Activated T-cell treated with anti-CD3 and anti-CD28 coated beads, Interleukin-2, amount 50 U/mL, for 24 hours (primary cell): ENCODE data around the gene KLF1.

ENCODE experiments used
- DNase-seq: peaks from one replicate; pipeline ENCODE4 v3.0.0-alpha.2; 2020
- H3K27ac Mint-ChIP-seq: 2 replicates; pipeline ENCODE4 v1.8.0; 2020; ENCODE audit warnings: mild to moderate bottlenecking, mixed read lengths
- H3K27me3 Mint-ChIP-seq: 2 replicates; pipeline ENCODE4 v1.8.0; 2020; ENCODE audit warnings: mixed read lengths
- H3K36me3 Mint-ChIP-seq: 2 replicates; pipeline ENCODE4 v1.8.0; 2020; ENCODE audit warnings: low read depth, mixed read lengths
- H3K4me1 Mint-ChIP-seq: 2 replicates; pipeline ENCODE4 v1.8.0; 2020; ENCODE audit warnings: low read depth, mixed read lengths
- H3K4me3 Mint-ChIP-seq: 2 replicates; pipeline ENCODE4 v1.8.0; 2020; ENCODE audit warnings: mild to moderate bottlenecking, moderate library complexity, mixed read lengths
- H3K9me3 Mint-ChIP-seq: 2 replicates; pipeline ENCODE4 v1.8.0; 2020; ENCODE audit warnings: mixed read lengths

The KLF1 gene

DNA sequence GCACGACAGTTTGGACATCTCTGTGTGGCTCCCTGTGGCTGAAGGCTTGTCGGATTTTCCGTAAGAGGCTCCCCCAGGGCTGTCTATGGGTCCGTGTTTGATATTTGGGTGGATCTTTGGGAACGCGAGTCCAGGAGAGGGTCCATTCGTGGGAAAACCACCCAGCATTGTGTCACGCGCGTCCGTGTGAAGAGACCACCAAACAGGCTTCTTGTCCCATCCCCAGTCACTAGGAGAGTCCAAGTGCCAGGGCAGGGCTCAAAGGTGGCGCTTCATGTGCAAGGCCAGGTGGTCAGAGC is 2.4 kb downstream of the KLF1 start:
- Mint-ChIP-seq H3K27me3 (no peaks in the 10 kb centered on the region), H3K4me1 (peaks cover 32% of the 10 kb centered on the region), H3K9me3 (peaks cover 2% of the 10 kb centered on the region), H3K27ac (peak overlapping the region; percentile 86), H3K4me3 (peak overlapping the region; percentile 82), H3K36me3 (peaks cover 2% of the 10 kb centered on the region)
- no peak for DNase-seq

DNA sequence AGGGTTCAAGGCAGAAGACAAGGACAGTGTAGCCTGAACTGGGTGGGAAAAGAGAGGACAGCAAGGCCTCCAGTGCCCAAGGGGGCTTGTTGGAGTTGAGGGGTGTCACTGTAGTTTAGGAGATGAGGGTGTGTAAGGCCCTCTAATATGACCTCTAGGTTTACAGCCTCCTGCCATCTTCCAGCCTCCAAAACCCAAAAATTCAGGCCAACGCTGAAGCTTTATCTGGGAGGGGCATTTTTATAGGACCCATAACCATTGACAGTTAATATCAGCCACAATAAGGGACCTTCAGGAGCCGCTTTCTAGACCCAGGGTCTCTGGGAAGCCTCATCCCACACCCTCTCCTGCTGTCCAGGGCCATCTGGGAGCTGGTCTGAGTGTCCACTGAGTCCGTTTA is 2.8 kb downstream of the KLF1 start:
- H3K27me3 Mint-ChIP-seq = no peaks in the 10 kb centered on the region
- H3K4me3 Mint-ChIP-seq = peak overlapping the region; percentile 15
- no peak overlapping the region for H3K27ac Mint-ChIP-seq
- DNase-seq = no peak
- peaks cover 2% of the 10 kb centered on the region for H3K36me3 Mint-ChIP-seq
- peaks cover 32% of the 10 kb centered on the region for H3K4me1 Mint-ChIP-seq
- peaks cover 2% of the 10 kb centered on the region for H3K9me3 Mint-ChIP-seq

- Mint-ChIP-seq H3K27ac (no peak overlapping the region), H3K9me3 (peaks cover 2% of the 10 kb centered on the region), H3K4me3 (peak overlapping the region; percentile 86), H3K27me3 (no peaks in the 10 kb centered on the region), H3K4me1 (peaks cover 32% of the 10 kb centered on the region), H3K36me3 (peaks cover 12% of the 10 kb centered on the region)
- no peak for DNase-seq
Measured at GRCh38 chr19:12882589-12882988, 4.4 kb downstream of the KLF1 start.

DNA sequence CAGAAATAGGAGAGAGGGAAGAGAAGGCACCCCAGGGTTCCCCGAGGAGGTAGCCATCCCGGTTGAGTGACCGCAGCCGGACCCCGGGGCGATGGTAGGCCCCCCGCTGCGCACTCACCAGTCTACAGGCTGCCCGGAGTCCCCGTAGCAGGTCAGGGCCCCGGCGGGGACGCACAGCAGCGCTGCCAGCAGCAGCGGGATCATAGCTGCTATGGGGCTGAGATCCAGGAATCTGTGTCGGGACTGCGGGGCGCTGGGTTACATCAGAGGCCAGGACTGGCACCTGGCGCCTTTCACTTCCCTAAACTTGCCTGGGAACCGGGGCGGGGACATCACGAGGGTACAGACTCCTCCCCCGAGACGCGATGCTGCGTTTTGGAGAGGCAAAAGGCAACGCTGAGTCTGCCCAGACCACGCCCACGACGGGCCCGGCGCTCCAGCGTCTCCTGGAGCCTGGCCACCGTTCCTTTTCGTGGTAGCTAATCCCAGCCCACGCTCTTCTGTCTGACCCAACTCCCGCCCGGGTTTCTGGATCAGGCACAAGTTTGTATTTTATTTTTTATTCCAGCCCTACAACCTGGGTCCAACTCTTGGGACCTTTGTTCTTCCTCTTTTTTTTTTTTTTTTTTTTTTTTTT is 5.7 kb downstream of the KLF1 start, which contains the start of gene DNASE2:
Gene DNASE2, minus strand, starts transcription at position 278 of the 637 bp plus-strand sequence. Its CDS starts 74 bp downstream, at position 204.
- H3K27ac Mint-ChIP-seq = peak within 1 kb of the TSS; percentile 90
- H3K4me3 Mint-ChIP-seq = peak within 1 kb of the TSS; percentile 86
- H3K9me3 Mint-ChIP-seq = peaks cover 2% of the 10 kb centered on the region
- H3K27me3 Mint-ChIP-seq = no peaks in the 10 kb centered on the region
- H3K4me1 Mint-ChIP-seq = peaks cover 31% of the 10 kb centered on the region
- peak; percentile 91 for DNase-seq
- H3K36me3 Mint-ChIP-seq = peaks cover 19% of the 10 kb centered on the region

- Mint-ChIP-seq H3K4me3 (peak overlapping the region; percentile 86), H3K9me3 (peaks cover 2% of the 10 kb centered on the region), H3K27ac (peak overlapping the region; percentile 81), H3K27me3 (no peaks in the 10 kb centered on the region), H3K36me3 (peaks cover 24% of the 10 kb centered on the region), H3K4me1 (peaks cover 29% of the 10 kb centered on the region)
- no peak for DNase-seq
Measured at GRCh38 chr19:12880551-12881171, 6.3 kb downstream of the KLF1 start.

- H3K9me3 Mint-ChIP-seq = peaks cover 3% of the 10 kb centered on the region
- H3K4me3 Mint-ChIP-seq = no peak overlapping the region
- H3K4me1 Mint-ChIP-seq = peaks cover 10% of the 10 kb centered on the region
- H3K36me3 Mint-ChIP-seq = peaks cover 41% of the 10 kb centered on the region
- no peak overlapping the region for H3K27ac Mint-ChIP-seq
- DNase-seq = no peak
- no peaks in the 10 kb centered on the region for H3K27me3 Mint-ChIP-seq
Measured at GRCh38 chr19:12875086-12875485, 11.9 kb downstream of the KLF1 start.

DNA sequence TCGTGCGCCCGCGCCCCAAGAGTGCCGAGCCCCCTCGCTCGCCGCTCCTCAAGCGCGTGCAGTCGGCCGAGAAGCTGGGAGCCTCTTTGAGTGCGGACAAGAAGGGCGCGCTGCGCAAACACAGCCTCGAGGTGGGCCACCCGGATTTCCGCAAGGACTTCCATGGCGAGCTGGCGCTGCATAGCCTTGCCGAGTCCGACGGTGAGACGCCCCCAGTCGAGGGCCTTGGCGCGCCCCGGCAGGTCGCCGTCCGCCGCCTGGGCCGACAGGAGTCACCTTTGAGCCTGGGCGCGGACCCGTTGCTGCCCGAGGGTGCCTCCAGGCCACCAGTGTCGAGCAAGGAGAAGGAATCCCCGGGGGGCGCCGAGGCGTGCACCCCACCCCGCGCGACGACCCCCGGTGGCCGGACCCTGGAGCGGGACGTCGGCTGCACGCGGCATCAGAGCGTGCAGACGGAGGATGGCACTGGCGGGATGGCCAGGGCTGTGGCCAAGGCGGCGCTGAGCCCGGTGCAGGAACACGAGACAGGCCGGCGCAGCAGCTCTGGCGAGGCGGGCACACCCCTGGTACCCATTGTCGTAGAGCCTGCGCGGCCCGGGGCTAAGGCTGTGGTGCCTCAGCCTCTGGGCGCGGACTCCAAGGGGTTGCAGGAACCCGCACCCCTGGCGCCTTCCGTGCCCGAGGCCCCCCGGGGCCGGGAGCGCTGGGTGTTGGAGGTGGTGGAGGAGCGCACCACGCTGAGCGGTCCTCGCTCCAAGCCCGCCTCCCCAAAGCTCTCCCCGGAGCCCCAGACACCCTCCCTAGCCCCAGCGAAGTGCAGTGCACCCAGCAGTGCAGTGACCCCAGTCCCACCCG is 12.9 kb downstream of the KLF1 start:
- H3K4me3 Mint-ChIP-seq = no peak overlapping the region

GRCh38 chr19:12872941-12873890 is 13.8 kb downstream of the KLF1 start:
- Mint-ChIP-seq H3K4me1 (peaks cover 9% of the 10 kb centered on the region), H3K4me3 (peak overlapping the region; percentile 56), H3K36me3 (peaks cover 36% of the 10 kb centered on the region), H3K9me3 (peaks cover 3% of the 10 kb centered on the region), H3K27ac (no peak overlapping the region), H3K27me3 (no peaks in the 10 kb centered on the region)
- peak; percentile 68 for DNase-seq

More for the DNA sequence above, 12.9 kb downstream of the KLF1 start:
- Mint-ChIP-seq H3K4me1 (peaks cover 9% of the 10 kb centered on the region), H3K27me3 (no peaks in the 10 kb centered on the region), H3K27ac (no peak overlapping the region), H3K36me3 (peaks cover 41% of the 10 kb centered on the region), H3K9me3 (peaks cover 3% of the 10 kb centered on the region)
- DNase-seq = no peak

GRCh38 chr19:12872255-12872654 is 14.7 kb downstream of the KLF1 start:
- Mint-ChIP-seq H3K36me3 (peaks cover 31% of the 10 kb centered on the region), H3K9me3 (peaks cover 3% of the 10 kb centered on the region), H3K27me3 (no peaks in the 10 kb centered on the region), H3K27ac (no peak overlapping the region), H3K4me1 (peaks cover 13% of the 10 kb centered on the region), H3K4me3 (no peak overlapping the region)
- DNase-seq = no peak

- Mint-ChIP-seq H3K36me3 (peaks cover 27% of the 10 kb centered on the region), H3K27ac (no peak overlapping the region), H3K9me3 (peaks cover 3% of the 10 kb centered on the region), H3K4me3 (no peak overlapping the region), H3K27me3 (peaks cover under 1% of the 10 kb centered on the region), H3K4me1 (peaks cover 16% of the 10 kb centered on the region)
- DNase-seq = no peak
Measured at GRCh38 chr19:12871681-12872080, 15.3 kb downstream of the KLF1 start.

GRCh38 chr19:12868540-12869112 is 18.4 kb downstream of the KLF1 start:
- peaks cover 3% of the 10 kb centered on the region for H3K9me3 Mint-ChIP-seq
- H3K27me3 Mint-ChIP-seq = peaks cover 5% of the 10 kb centered on the region
- peaks cover 10% of the 10 kb centered on the region for H3K36me3 Mint-ChIP-seq
- peaks cover 20% of the 10 kb centered on the region for H3K4me1 Mint-ChIP-seq
- no peak overlapping the region for H3K4me3 Mint-ChIP-seq
- no peak for DNase-seq
- no peak overlapping the region for H3K27ac Mint-ChIP-seq

DNA sequence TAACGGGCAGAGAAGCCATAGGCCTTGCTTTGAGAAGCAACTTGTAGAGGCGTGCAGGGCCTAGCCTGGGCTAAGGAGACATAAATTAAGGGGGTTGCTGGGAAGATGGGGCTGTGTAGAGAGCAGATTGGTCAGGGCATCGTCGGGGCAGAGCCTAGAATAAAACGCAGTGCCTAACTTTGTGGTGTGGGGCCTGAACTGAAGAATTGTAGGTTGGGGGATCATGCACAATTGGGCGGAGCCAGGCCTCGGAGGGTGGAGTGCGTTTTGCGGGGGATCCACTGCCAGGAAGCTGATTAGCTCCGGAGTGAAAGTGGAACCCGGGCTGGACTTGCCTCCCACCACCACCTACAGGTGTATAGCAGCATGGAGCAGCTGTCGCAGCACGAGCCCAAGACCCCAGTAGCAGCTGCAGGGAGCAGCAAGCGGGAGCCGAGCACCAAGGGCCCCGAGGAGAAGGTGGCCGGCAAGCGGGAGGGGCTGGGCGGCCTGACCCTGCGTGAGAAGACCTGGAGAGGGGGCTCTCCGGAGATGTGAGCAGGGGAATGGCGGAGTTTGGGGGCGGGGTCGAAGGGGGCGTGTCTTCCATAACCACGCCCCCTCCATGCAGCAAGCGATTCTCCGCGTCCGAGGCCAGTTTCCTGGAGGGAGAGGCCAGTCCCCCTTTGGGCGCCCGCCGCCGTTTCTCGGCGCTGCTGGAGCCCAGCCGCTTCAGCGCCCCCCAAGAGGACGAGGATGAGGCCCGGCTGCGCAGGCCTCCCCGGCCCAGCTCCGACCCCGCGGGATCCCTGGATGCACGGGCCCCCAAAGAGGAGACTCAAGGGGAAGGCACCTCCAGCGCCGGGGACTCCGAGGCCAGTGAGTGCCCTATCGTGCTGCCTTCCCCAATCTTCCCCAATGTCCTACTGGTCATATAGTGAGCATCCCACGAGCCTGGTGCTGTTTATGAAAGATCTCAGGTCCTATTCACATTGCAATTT is 19.6 kb downstream of the KLF1 start:
- Mint-ChIP-seq H3K27ac (no peak overlapping the region), H3K4me1 (peaks cover 13% of the 10 kb centered on the region), H3K4me3 (peak overlapping the region; percentile 62), H3K27me3 (peaks cover 10% of the 10 kb centered on the region), H3K36me3 (peaks cover 3% of the 10 kb centered on the region), H3K9me3 (peaks cover 3% of the 10 kb centered on the region)
- peak; percentile 82 for DNase-seq
